MG63 (cell line): ENCODE data around the gene PCA3. TPM values are rescaled to one million over a fixed set of nuclear protein-coding genes. Genes with fewer than 3 reads are reported as not detected.
"Not testable (repeated sequence)": the region's sequence is repeated elsewhere in the genome, so short reads cannot be mapped to it uniquely, and the experiment has no call there.

Experiments used
- DNase-seq: peaks from one replicate; pipeline ENCODE4 v3.0.0-alpha.2; 2020
- H3K27me3 ChIP-seq: fragments of 250-450 bp; sonication (Bioruptor Pico); 2 replicates; pipeline ENCODE4 v1.5.1; 2020; ENCODE audit warnings: mild to moderate bottlenecking, moderate library complexity
- H3K36me3 ChIP-seq: fragments of 250-450 bp; sonication (Bioruptor Pico); 2 replicates; pipeline ENCODE4 v1.5.1; 2020; ENCODE audit warnings: mild to moderate bottlenecking, moderate library complexity
- H3K4me3 ChIP-seq: fragments of 250-450 bp; sonication (Bioruptor Pico); 2 replicates; pipeline ENCODE4 v1.5.1; 2020; ENCODE audit warnings: mild to moderate bottlenecking, moderate library complexity
- H3K9me3 ChIP-seq: fragments of 250-450 bp; sonication (Bioruptor Pico); 2 replicates; pipeline ENCODE4 v1.5.1; 2020; ENCODE audit warnings: mild to moderate bottlenecking, moderate library complexity
- total RNA-seq: library from RNA; depleted of rRNA; stranded (reverse); fragments of >200 nt; shearing (Covaris generic); gene quantifications from 2 replicates; pipeline ENCODE4 v1.2.3, GENCODE V29; 2014; ENCODE audit warnings: low replicate concordance

PCA3 gene
- total RNA-seq, 1 experiment from 2014 or later, result not detected

- H3K9me3 ChIP-seq, H3K4me3 ChIP-seq, H3K27me3 ChIP-seq, H3K36me3 ChIP-seq, DNase-seq: not testable (repeated sequence)
Observed at GRCh38 chr9:76742890-76743289, 21.3 kb upstream of the PCA3 start.

- Histone ChIP-seq H3K36me3 (no peaks in the 10 kb centered on the region), H3K27me3 (no peaks in the 10 kb centered on the region), H3K4me3 (no peak overlapping the region), H3K9me3 (no peaks in the 10 kb centered on the region; the same call in 1 of the 2 replicates)
- no peak for DNase-seq
Observed at GRCh38 chr9:76743931-76744330, 20.3 kb upstream of the PCA3 start.

GRCh38 chr9:76744336-76744735 is 19.9 kb upstream of the PCA3 start:
- Histone ChIP-seq H3K36me3 (no peaks in the 10 kb centered on the region), H3K9me3 (no peaks in the 10 kb centered on the region; the same call in 1 of the 2 replicates), H3K27me3 (no peaks in the 10 kb centered on the region), H3K4me3 (no peak overlapping the region)
- no peak for DNase-seq

GRCh38 chr9:76751001-76751400 is 13.2 kb upstream of the PCA3 start:
- no peak for DNase-seq
- Histone ChIP-seq H3K9me3 (no peaks in the 10 kb centered on the region), H3K36me3 (no peaks in the 10 kb centered on the region), H3K27me3 (no peaks in the 10 kb centered on the region), H3K4me3 (no peak overlapping the region)

GRCh38 chr9:76756268-76756640 is 8.0 kb upstream of the PCA3 start:
- DNase-seq, result no peak
- no peaks in the 10 kb centered on the region for H3K36me3 ChIP-seq
- H3K4me3 ChIP-seq, result no peak overlapping the region
- no peaks in the 10 kb centered on the region for H3K9me3 ChIP-seq
- H3K27me3 ChIP-seq, result no peaks in the 10 kb centered on the region

- Histone ChIP-seq H3K27me3 (no peaks in the 10 kb centered on the region), H3K36me3 (no peaks in the 10 kb centered on the region), H3K4me3 (no peak overlapping the region), H3K9me3 (no peaks in the 10 kb centered on the region)
- DNase-seq, result no peak
Observed at GRCh38 chr9:76756941-76757673, 7.1 kb upstream of the PCA3 start.

- H3K27me3 ChIP-seq, result no peaks in the 10 kb centered on the region
- no peak for DNase-seq
Observed at GRCh38 chr9:76758476-76758875, 5.8 kb upstream of the PCA3 start.

GRCh38 chr9:76759732-76760131 is 4.5 kb upstream of the PCA3 start:
- Histone ChIP-seq H3K9me3 (no peaks in the 10 kb centered on the region), H3K4me3 (no peak overlapping the region), H3K27me3 (no peaks in the 10 kb centered on the region), H3K36me3 (no peaks in the 10 kb centered on the region)
- no peak for DNase-seq

More at GRCh38 chr9:76758476-76758875, 5.8 kb upstream of the PCA3 start:
- no peaks in the 10 kb centered on the region for H3K36me3 ChIP-seq
- H3K9me3 ChIP-seq, result no peaks in the 10 kb centered on the region
- no peak overlapping the region for H3K4me3 ChIP-seq

- H3K4me3 ChIP-seq, result no peak overlapping the region
- no peaks in the 10 kb centered on the region for H3K36me3 ChIP-seq
- H3K9me3 ChIP-seq, result no peaks in the 10 kb centered on the region
- no peaks in the 10 kb centered on the region for H3K27me3 ChIP-seq
- DNase-seq, result no peak
Observed at GRCh38 chr9:76761448-76761847, 2.8 kb upstream of the PCA3 start.

GRCh38 chr9:76766126-76766525 is 1.9 kb downstream of the PCA3 start:
- no peak overlapping the region for H3K4me3 ChIP-seq
- no peaks in the 10 kb centered on the region for H3K27me3 ChIP-seq
- H3K9me3 ChIP-seq, result no peaks in the 10 kb centered on the region
- no peaks in the 10 kb centered on the region for H3K36me3 ChIP-seq
- no peak for DNase-seq

GRCh38 chr9:76772686-76773445 is 8.6 kb downstream of the PCA3 start:
- DNase-seq, result no peak
- Histone ChIP-seq H3K36me3 (no peaks in the 10 kb centered on the region), H3K9me3 (no peaks in the 10 kb centered on the region), H3K27me3 (no peaks in the 10 kb centered on the region), H3K4me3 (no peak overlapping the region)

- Histone ChIP-seq H3K4me3 (no peak overlapping the region), H3K27me3 (no peaks in the 10 kb centered on the region), H3K36me3 (no peaks in the 10 kb centered on the region), H3K9me3 (no peaks in the 10 kb centered on the region)
- DNase-seq, result no peak
Observed at GRCh38 chr9:76784881-76785280, 20.6 kb downstream of the PCA3 start.

- no peak overlapping the region for H3K4me3 ChIP-seq
- H3K9me3 ChIP-seq, result no peaks in the 10 kb centered on the region
- DNase-seq, result no peak
- no peaks in the 10 kb centered on the region for H3K27me3 ChIP-seq
- no peaks in the 10 kb centered on the region for H3K36me3 ChIP-seq
Observed at GRCh38 chr9:76785501-76785900, 21.3 kb downstream of the PCA3 start.

- Histone ChIP-seq H3K4me3 (no peak overlapping the region), H3K9me3 (no peaks in the 10 kb centered on the region), H3K27me3 (no peaks in the 10 kb centered on the region), H3K36me3 (no peaks in the 10 kb centered on the region)
- no peak for DNase-seq
Observed at GRCh38 chr9:76787677-76788076, 23.4 kb downstream of the PCA3 start.

- DNase-seq, result no peak
- Histone ChIP-seq H3K27me3 (no peaks in the 10 kb centered on the region), H3K9me3 (no peaks in the 10 kb centered on the region), H3K36me3 (no peaks in the 10 kb centered on the region), H3K4me3 (no peak overlapping the region)
Observed at GRCh38 chr9:76789840-76790239, 25.6 kb downstream of the PCA3 start.

GRCh38 chr9:76793784-76794431 is 29.7 kb downstream of the PCA3 start:
- Histone ChIP-seq H3K36me3 (no peaks in the 10 kb centered on the region), H3K4me3 (no peak overlapping the region), H3K9me3 (no peaks in the 10 kb centered on the region), H3K27me3 (no peaks in the 10 kb centered on the region)
- no peak for DNase-seq

- Histone ChIP-seq H3K4me3 (no peak overlapping the region), H3K27me3 (no peaks in the 10 kb centered on the region), H3K9me3 (no peaks in the 10 kb centered on the region), H3K36me3 (no peaks in the 10 kb centered on the region)
- no peak for DNase-seq
Observed at GRCh38 chr9:76796296-76796695, 32.1 kb downstream of the PCA3 start.
